ENCODE measurements around the gene SYT12.

SYT12 gene

DNA sequence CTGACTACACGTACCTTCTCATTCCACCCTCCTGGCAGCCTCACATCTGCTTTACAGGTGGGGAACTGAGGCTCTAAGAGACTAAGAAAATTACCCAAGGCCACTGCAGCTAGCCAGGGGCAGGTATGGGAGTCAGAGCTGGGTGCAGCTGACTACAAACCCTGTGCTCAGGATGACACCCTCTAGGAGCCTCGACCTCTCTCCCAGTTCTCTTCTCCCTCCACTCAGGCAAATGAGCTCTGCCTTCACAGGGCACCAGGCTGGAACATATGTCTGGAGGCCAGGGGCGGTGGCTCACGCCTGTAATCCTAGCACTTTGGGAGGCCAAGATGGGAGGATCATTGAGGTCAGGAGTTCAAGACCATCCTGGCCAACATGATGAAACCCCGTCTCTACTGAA lies 4.0 kb downstream of the SYT12 start:
- H3K36me3 ChIP-seq (replicated peaks; ENCODE audit: low read depth, low read length): no peaks in the 10 kb centered on the region
- H3K4me1 ChIP-seq (ENCODE audit: low read length): peaks cover 61% of the 10 kb centered on the region
- no peaks in the 10 kb centered on the region for H3K79me2 ChIP-seq (ENCODE audit: low read length)
- no peak overlapping the region for H3K27ac ChIP-seq (ENCODE audit: low read length)
- peaks cover 76% of the 10 kb centered on the region for H3K27me3 ChIP-seq (ENCODE audit: low read depth, low read length)
- no peaks in the 10 kb centered on the region for H3K9me3 ChIP-seq (ENCODE audit: insufficient read depth, low read length)
- H3K4me3 ChIP-seq (ENCODE audit: low read length): no peak overlapping the region
- TF ChIP-seq EZH2phosphoT487 (IDR thresholded peaks at IDR 0.05; ENCODE audit: low read depth) (no peak), CTCF (IDR thresholded peaks at IDR 0.05; ENCODE audit: low read depth, low read length) (no peak)
- H3K9ac ChIP-seq (ENCODE audit: low read length): no peak overlapping the region
- no peak overlapping the region for H2AFZ ChIP-seq (ENCODE audit: low read depth, low read length)
- no peaks in the 10 kb centered on the region for H4K20me1 ChIP-seq (ENCODE audit: insufficient read depth, low read length)
- H3K4me2 ChIP-seq (ENCODE audit: low read length): no peak overlapping the region

GRCh38 chr11:67027483-67027930 lies 4.6 kb downstream of the SYT12 start:
- Histone ChIP-seq H3K4me2 (ENCODE audit: low read length) (peak overlapping the region; percentile 65), H3K9ac (ENCODE audit: low read length) (no peak overlapping the region), H3K9me3 (ENCODE audit: insufficient read depth, low read length) (no peaks in the 10 kb centered on the region), H3K4me3 (ENCODE audit: low read length) (peak overlapping the region; percentile 2), H3K27me3 (ENCODE audit: low read depth, low read length) (peaks cover 73% of the 10 kb centered on the region), H3K36me3 (replicated peaks; ENCODE audit: low read depth, low read length) (no peaks in the 10 kb centered on the region), H3K27ac (ENCODE audit: low read length) (no peak overlapping the region), H4K20me1 (ENCODE audit: insufficient read depth, low read length) (no peaks in the 10 kb centered on the region), H3K79me2 (ENCODE audit: low read length) (no peaks in the 10 kb centered on the region), H2AFZ (ENCODE audit: low read depth, low read length) (no peak overlapping the region), H3K4me1 (ENCODE audit: low read length) (peaks cover 66% of the 10 kb centered on the region)
- TF ChIP-seq CTCF (IDR thresholded peaks at IDR 0.05; ENCODE audit: low read depth, low read length) (no peak), EZH2phosphoT487 (IDR thresholded peaks at IDR 0.05; ENCODE audit: low read depth) (no peak)

GRCh38 chr11:67027943-67028542 lies 5.1 kb downstream of the SYT12 start:
- Histone ChIP-seq H3K36me3 (replicated peaks; ENCODE audit: low read depth, low read length) (no peaks in the 10 kb centered on the region), H3K4me3 (ENCODE audit: low read length) (peak overlapping the region; percentile 2; the same call in 1 of the 2 replicates), H3K9ac (ENCODE audit: low read length) (no peak overlapping the region), H3K79me2 (ENCODE audit: low read length) (no peaks in the 10 kb centered on the region), H4K20me1 (ENCODE audit: insufficient read depth, low read length) (no peaks in the 10 kb centered on the region), H3K9me3 (ENCODE audit: insufficient read depth, low read length) (no peaks in the 10 kb centered on the region), H3K4me2 (ENCODE audit: low read length) (peak overlapping the region; percentile 65), H3K27me3 (ENCODE audit: low read depth, low read length) (peaks cover 71% of the 10 kb centered on the region), H3K27ac (ENCODE audit: low read length) (no peak overlapping the region), H2AFZ (ENCODE audit: low read depth, low read length) (no peak overlapping the region), H3K4me1 (ENCODE audit: low read length) (peaks cover 71% of the 10 kb centered on the region)
- TF ChIP-seq EZH2phosphoT487 (IDR thresholded peaks at IDR 0.05; ENCODE audit: low read depth): no peak
- no peak for TF ChIP-seq CTCF (IDR thresholded peaks at IDR 0.05; ENCODE audit: low read depth, low read length)

DNA sequence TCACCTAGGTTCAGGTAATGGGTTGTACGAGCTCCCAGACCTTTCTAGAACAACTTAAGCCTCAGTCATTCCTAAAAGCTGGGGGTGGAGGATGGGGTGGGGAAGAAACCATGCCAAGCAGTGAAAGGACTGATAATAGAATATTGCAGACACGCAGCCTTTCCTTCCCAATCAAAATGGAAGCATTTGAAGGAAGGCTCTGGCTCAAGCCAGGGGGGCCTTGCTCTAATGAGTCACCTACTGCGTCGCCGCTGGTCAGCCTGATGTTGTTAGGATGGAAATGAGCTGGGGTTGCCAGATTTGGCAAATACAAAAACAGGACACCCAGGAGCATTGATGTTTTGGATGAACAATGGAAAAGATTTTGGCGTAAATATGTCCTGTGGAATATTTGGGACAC lies 6.2 kb downstream of the SYT12 start:
- no peak overlapping the region for H2AFZ ChIP-seq (ENCODE audit: low read depth, low read length)
- H3K4me1 ChIP-seq (ENCODE audit: low read length): peaks cover 76% of the 10 kb centered on the region
- H3K4me3 ChIP-seq (ENCODE audit: low read length): no peak overlapping the region
- no peaks in the 10 kb centered on the region for H3K36me3 ChIP-seq (replicated peaks; ENCODE audit: low read depth, low read length)
- H3K9ac ChIP-seq (ENCODE audit: low read length): no peak overlapping the region
- H3K27ac ChIP-seq (ENCODE audit: low read length): no peak overlapping the region
- peaks cover 73% of the 10 kb centered on the region for H3K27me3 ChIP-seq (ENCODE audit: low read depth, low read length)
- no peaks in the 10 kb centered on the region for H3K9me3 ChIP-seq (ENCODE audit: insufficient read depth, low read length)
- H3K4me2 ChIP-seq (ENCODE audit: low read length): no peak overlapping the region
- no peaks in the 10 kb centered on the region for H4K20me1 ChIP-seq (ENCODE audit: insufficient read depth, low read length)
- H3K79me2 ChIP-seq (ENCODE audit: low read length): no peaks in the 10 kb centered on the region
- TF ChIP-seq EZH2phosphoT487 (IDR thresholded peaks at IDR 0.05; ENCODE audit: low read depth) (no peak), CTCF (IDR thresholded peaks at IDR 0.05; ENCODE audit: low read depth, low read length) (no peak)

Data from OCI-LY3 (cell line).